Measurements from ENCODE around the gene TGFB2.

The TGFB2 gene

GRCh38 chr1:218402786-218403120 is 57.6 kb downstream of the TGFB2 start:
- Histone ChIP-seq H3K27me3 (replicated peaks) (no peaks in the 10 kb centered on the region), H3K27ac (no peak overlapping the region), H3K4me3 (ENCODE audit: low read depth, low read length) (no peak overlapping the region), H3K36me3 (replicated peaks) (peaks cover 62% of the 10 kb centered on the region)
- in situ Hi-C loops (cut with HindIII; ENCODE audit: low pct_ligation_motif_present, low sequenced_read_pairs) = no loop called here
- no peak for DNase-seq
- TF ChIP-seq CTCF (IDR thresholded peaks at IDR 0.05; ENCODE audit: low read depth, low read length, missing control alignments) = no peak

GRCh38 chr1:218403300-218403699 is 58.2 kb downstream of the TGFB2 start:
- H3K27me3 ChIP-seq (replicated peaks) = no peaks in the 10 kb centered on the region
- in situ Hi-C loops (cut with HindIII; ENCODE audit: low pct_ligation_motif_present, low sequenced_read_pairs) = no loop called here
- peaks cover 63% of the 10 kb centered on the region for H3K36me3 ChIP-seq (replicated peaks)
- no peak for DNase-seq
- no peak overlapping the region for H3K4me3 ChIP-seq (ENCODE audit: low read depth, low read length)
- TF ChIP-seq CTCF (IDR thresholded peaks at IDR 0.05; ENCODE audit: low read depth, low read length, missing control alignments) = no peak
- no peak overlapping the region for H3K27ac ChIP-seq

- Histone ChIP-seq H3K36me3 (replicated peaks) (peaks cover 63% of the 10 kb centered on the region), H3K4me3 (ENCODE audit: low read depth, low read length) (no peak overlapping the region), H3K27me3 (replicated peaks) (no peaks in the 10 kb centered on the region), H3K27ac (no peak overlapping the region)
- in situ Hi-C loops (cut with HindIII; ENCODE audit: low pct_ligation_motif_present, low sequenced_read_pairs) = no loop called here
- no peak for TF ChIP-seq CTCF (IDR thresholded peaks at IDR 0.05; ENCODE audit: low read depth, low read length, missing control alignments)
- no peak for DNase-seq
Observed at GRCh38 chr1:218407630-218408029, 62.5 kb downstream of the TGFB2 start.

GRCh38 chr1:218408135-218408534 is 63.0 kb downstream of the TGFB2 start:
- Histone ChIP-seq H3K4me3 (ENCODE audit: low read depth, low read length) (no peak overlapping the region), H3K27ac (no peak overlapping the region), H3K36me3 (replicated peaks) (peaks cover 63% of the 10 kb centered on the region), H3K27me3 (replicated peaks) (no peaks in the 10 kb centered on the region)
- in situ Hi-C loops (cut with HindIII; ENCODE audit: low pct_ligation_motif_present, low sequenced_read_pairs) = no loop called here
- no peak for DNase-seq
- TF ChIP-seq CTCF (IDR thresholded peaks at IDR 0.05; ENCODE audit: low read depth, low read length, missing control alignments) = no peak

GRCh38 chr1:218408942-218409341 is 63.8 kb downstream of the TGFB2 start:
- in situ Hi-C loops (cut with HindIII; ENCODE audit: low pct_ligation_motif_present, low sequenced_read_pairs) = no loop called here

More at GRCh38 chr1:218408942-218409341, 63.8 kb downstream of the TGFB2 start:
- H3K4me3 ChIP-seq (ENCODE audit: low read depth, low read length) = no peak overlapping the region
- H3K36me3 ChIP-seq (replicated peaks) = peaks cover 68% of the 10 kb centered on the region
- no peak overlapping the region for H3K27ac ChIP-seq
- H3K27me3 ChIP-seq (replicated peaks) = no peaks in the 10 kb centered on the region
- TF ChIP-seq CTCF (IDR thresholded peaks at IDR 0.05; ENCODE audit: low read depth, low read length, missing control alignments) = no peak
- DNase-seq = no peak

Data from brain microvascular endothelial cell (primary cell).